Mucosa of rectum (tissue), 2 donors: ENCODE measurements around the gene ATP6V0D1.
A peak's percentile ranks its signal among the peaks of the same experiment; 100 is the strongest.

Source experiments
- H3K27ac ChIP-seq, 2 donors: one replicate each; pipeline ENCODE4 v1.7.0; 2013; ENCODE audit warnings: inconsistent platforms in 2 of 2, low read depth in 2 of 2, low read length in 2 of 2
- H3K27me3 ChIP-seq, 2 donors: one replicate each; pipeline ENCODE4 v1.7.0; 2013; ENCODE audit warnings: low read length in 2 of 2; ENCODE audit not compliant: control insufficient read depth in 2 of 2, insufficient read depth in 2 of 2
- H3K36me3 ChIP-seq, 2 donors: one replicate each; pipeline ENCODE4 v1.7.0; 2013; ENCODE audit warnings: low read length in 2 of 2; ENCODE audit not compliant: control insufficient read depth in 2 of 2, insufficient read depth in 2 of 2
- H3K4me1 ChIP-seq, 2 donors: one replicate each; pipeline ENCODE4 v1.7.0; 2013; ENCODE audit warnings: low read length in 2 of 2, mild to moderate bottlenecking in 1 of 2; ENCODE audit not compliant: control insufficient read depth in 2 of 2, insufficient read depth in 2 of 2
- H3K4me3 ChIP-seq, 2 donors: one replicate each; pipeline ENCODE4 v1.7.0; 2013; ENCODE audit warnings: low read length in 2 of 2
- H3K9ac ChIP-seq, 2 donors: one replicate each; pipeline ENCODE4 v1.7.0; 2013; ENCODE audit warnings: low read length in 2 of 2, low read depth in 1 of 2, mild to moderate bottlenecking in 1 of 2
- H3K9me3 ChIP-seq, 2 donors: one replicate each; pipeline ENCODE4 v1.7.0; 2013; ENCODE audit warnings: low read length in 2 of 2; ENCODE audit not compliant: control insufficient read depth in 2 of 2
- donor health status: healthy.
- donor health status: Normal muscosa, but diverticular disease.

The ATP6V0D1 gene

DNA sequence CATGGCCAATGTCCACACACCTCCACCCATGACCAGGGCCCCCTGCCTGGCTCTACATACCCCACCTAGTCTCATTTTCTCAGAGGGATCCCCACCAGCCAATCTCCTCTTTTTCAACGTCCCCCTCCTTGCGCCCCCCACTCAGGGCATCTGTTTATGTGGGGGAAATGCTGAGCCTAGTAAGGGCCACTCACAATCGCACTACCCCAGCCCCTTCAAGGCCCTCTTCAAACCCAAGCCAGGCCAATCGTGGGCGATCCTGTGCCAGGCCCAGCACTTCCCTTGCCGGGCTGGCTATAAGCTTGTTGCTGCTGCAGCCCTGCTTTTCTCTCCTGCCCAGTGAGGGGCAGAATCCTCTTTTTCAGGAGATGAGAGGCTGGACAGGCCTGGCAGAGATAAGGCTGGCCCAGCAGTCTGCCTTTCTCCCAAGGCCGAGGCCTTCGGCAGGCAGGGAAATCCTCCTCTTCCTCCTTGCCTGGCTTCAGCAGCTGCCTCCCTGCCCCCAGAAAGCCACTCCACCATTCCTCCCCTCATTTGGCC, 33.9 kb downstream of the ATP6V0D1 start:
- peaks cover 94 to 98% of the 10 kb centered on the region in 2 donors for H3K4me1 ChIP-seq

DNA sequence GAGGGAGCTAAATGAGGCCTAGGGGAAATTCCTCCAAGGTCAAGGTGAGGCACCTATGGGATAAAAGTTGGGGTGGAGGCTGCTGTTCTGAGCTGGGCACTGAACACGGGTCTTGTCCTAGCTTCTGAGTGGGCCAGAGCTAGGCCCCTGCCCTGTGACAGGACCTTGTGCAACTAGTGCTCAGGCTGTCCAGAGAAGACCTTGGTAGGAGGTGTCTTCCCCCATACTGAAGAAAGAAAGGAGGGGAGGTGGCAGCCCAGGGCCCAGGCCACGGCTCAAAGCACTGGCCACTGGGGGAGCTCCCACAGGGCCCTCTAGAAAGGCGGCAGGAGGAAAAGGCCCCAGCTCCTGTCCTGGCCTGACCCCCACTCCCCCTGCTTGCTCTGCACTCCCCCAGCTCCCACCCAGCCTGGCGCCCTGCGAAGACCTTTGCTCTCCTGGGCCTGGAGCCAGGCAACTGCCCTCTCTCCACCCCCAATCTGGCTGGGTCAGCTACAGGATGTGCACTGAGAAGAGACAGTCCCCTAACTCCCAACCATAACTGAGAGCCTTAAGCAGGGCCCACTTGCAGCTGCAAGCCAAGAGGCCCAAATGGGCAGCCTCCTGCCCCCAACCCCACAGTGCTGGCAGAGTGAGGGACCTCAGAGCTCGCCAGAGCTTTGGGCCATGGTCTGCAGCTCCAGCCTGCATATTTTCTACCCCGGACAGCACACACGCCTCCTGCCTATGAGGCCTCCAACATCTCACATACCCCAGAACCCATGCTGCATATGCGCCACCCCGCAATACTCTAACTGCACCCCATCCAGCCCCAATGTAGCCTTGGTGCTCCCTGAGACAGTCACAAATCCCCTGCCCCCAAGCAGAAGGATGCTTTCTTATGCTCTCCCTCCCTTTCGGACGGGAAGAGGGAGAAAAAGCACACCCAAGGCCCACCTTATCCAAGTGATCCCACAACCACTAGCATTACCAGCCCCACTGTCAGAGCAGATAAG, 34.7 kb downstream of the ATP6V0D1 start:
- Histone ChIP-seq H3K4me1 (peaks cover 94 to 96% of the 10 kb centered on the region in 2 donors), H3K27me3 (no peaks in the 10 kb centered on the region), H3K36me3 (peaks cover 43 to 51% of the 10 kb centered on the region in 2 donors), H3K9me3 (no peaks in the 10 kb centered on the region), H3K4me3 (peak overlapping the region in 1 of 2 donors; percentile 13), H3K27ac (peak overlapping the region; percentile 93 to 94), H3K9ac (peak overlapping the region; percentile 44 to 70)

More for the DNA sequence above, 33.9 kb downstream of the ATP6V0D1 start:
- Histone ChIP-seq H3K27me3 (no peaks in the 10 kb centered on the region), H3K9ac (peak overlapping the region; percentile 32 to 70), H3K36me3 (peaks cover 52 to 55% of the 10 kb centered on the region in 2 donors), H3K4me3 (no peak overlapping the region), H3K9me3 (no peaks in the 10 kb centered on the region), H3K27ac (peak overlapping the region; percentile 93 to 94)

DNA sequence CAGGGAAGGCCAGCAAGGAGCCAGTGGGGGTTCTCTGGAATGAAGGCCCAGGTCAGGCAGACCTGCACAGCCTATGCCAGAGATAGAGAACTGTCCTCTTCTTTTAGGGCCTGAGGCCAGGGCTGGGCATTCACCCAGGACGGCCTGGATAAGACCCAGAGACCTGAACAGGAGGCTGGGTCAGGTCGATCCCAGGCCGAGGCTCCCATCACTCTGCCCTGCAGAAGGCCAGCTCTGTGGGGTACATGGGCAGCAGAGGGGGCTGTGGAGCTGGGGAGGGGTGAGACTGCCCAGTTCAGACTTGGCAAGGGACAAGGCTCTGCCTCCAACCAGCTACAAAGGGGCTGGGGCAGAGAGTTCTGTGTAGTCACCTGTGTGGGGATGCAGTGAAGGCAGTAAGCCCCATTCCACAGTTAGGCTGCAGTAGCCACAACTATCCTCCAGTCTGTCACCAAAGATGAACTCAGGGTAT, 35.5 kb downstream of the ATP6V0D1 start:
- peaks cover 37 to 46% of the 10 kb centered on the region in 2 donors for H3K36me3 ChIP-seq
- no peaks in the 10 kb centered on the region for H3K9me3 ChIP-seq
- H3K4me3 ChIP-seq, result no peak overlapping the region
- H3K9ac ChIP-seq, result peak overlapping the region; percentile 44 to 70
- peaks cover 94 to 96% of the 10 kb centered on the region in 2 donors for H3K4me1 ChIP-seq
- H3K27me3 ChIP-seq, result no peaks in the 10 kb centered on the region
- H3K27ac ChIP-seq, result peak overlapping the region; percentile 93 to 94

DNA sequence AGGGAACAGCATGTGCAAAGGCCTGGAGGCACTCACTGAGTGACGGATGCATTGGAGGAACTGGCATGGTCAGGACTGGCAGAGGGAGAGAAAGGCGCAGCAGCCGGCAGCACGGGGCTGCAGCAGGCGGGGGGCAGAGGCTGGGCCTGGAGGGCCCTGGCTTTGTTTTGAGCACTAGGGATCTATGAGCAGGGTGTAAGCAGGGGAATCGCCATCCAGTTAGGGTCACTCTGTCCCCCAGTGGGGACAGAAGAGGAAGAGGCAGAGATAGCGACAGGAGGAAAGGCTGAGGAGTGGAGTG, 35.9 kb downstream of the ATP6V0D1 start:
- peak overlapping the region; percentile 93 to 94 for H3K27ac ChIP-seq
- H3K27me3 ChIP-seq, result no peaks in the 10 kb centered on the region
- H3K9me3 ChIP-seq, result no peaks in the 10 kb centered on the region
- H3K9ac ChIP-seq, result peak overlapping the region; percentile 36 to 70
- no peak overlapping the region for H3K4me3 ChIP-seq
- peaks cover 36 to 48% of the 10 kb centered on the region in 2 donors for H3K36me3 ChIP-seq
- H3K4me1 ChIP-seq, result peaks cover 94 to 96% of the 10 kb centered on the region in 2 donors

GRCh38 chr16:67444259-67445125, 36.5 kb downstream of the ATP6V0D1 start:
- no peaks in the 10 kb centered on the region for H3K9me3 ChIP-seq
- H3K4me3 ChIP-seq, result no peak overlapping the region
- peaks cover 34 to 44% of the 10 kb centered on the region in 2 donors for H3K36me3 ChIP-seq
- peak overlapping the region; percentile 94 to 97 for H3K27ac ChIP-seq
- no peaks in the 10 kb centered on the region for H3K27me3 ChIP-seq
- peak overlapping the region; percentile 36 to 70 for H3K9ac ChIP-seq
- peaks cover 88 to 93% of the 10 kb centered on the region in 2 donors for H3K4me1 ChIP-seq

GRCh38 chr16:67443265-67443664, 37.7 kb downstream of the ATP6V0D1 start:
- no peaks in the 10 kb centered on the region for H3K27me3 ChIP-seq
- H3K36me3 ChIP-seq, result peaks cover 42 to 54% of the 10 kb centered on the region in 2 donors
- H3K4me1 ChIP-seq, result peaks cover 77 to 80% of the 10 kb centered on the region in 2 donors
- no peak overlapping the region for H3K4me3 ChIP-seq
- peak overlapping the region in 1 of 2 donors; percentile 70 for H3K9ac ChIP-seq
- peak overlapping the region; percentile 94 to 97 for H3K27ac ChIP-seq
- H3K9me3 ChIP-seq, result no peaks in the 10 kb centered on the region

DNA sequence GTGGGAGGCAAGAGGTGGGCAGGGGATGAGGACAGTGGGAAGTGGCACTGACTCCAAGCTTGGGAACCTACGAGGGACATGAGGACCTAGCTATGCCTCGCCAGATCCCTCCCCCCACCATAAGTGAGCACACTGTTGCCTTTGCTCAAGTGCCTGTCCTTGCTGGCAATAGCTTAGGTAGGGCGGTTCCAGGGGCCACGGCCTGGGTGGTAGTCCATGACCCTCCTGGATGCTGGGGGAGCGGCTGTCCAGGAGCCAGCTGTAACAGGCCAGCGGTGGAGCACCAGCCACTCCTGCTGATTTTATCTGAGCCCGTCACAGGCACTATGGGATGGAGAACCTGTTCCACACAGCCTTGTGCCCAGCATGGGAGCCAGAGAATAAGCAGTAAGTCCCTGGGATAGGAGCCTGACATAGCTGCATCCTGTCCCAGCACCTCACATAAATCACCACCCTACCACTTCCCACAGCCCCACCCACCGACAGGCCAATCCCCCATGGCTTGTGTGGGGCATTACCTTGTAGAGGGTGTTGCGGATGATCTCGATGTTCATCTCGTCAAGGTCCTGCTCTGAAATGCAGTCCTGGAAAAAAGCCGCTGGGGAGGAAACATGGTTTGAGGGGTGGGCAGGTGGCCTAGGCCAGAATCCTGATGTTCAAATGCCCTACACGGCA, 38.2 kb downstream of the ATP6V0D1 start:
- no peak overlapping the region for H3K4me3 ChIP-seq
- peak overlapping the region; percentile 54 to 85 for H3K9ac ChIP-seq
- H3K36me3 ChIP-seq, result peaks cover 48 to 55% of the 10 kb centered on the region in 2 donors
- H3K27ac ChIP-seq, result peak overlapping the region; percentile 94 to 97
- H3K9me3 ChIP-seq, result no peaks in the 10 kb centered on the region
- H3K4me1 ChIP-seq, result peaks cover 73 to 75% of the 10 kb centered on the region in 2 donors
- no peaks in the 10 kb centered on the region for H3K27me3 ChIP-seq

- Histone ChIP-seq H3K4me3 (no peak overlapping the region), H3K36me3 (peaks cover 52 to 59% of the 10 kb centered on the region in 2 donors), H3K9ac (peak overlapping the region; percentile 54 to 85), H3K9me3 (no peaks in the 10 kb centered on the region), H3K27me3 (no peaks in the 10 kb centered on the region), H3K4me1 (peaks cover 65 to 67% of the 10 kb centered on the region in 2 donors), H3K27ac (peak overlapping the region; percentile 94 to 97)
Measured at GRCh38 chr16:67441907-67442306, 39.0 kb downstream of the ATP6V0D1 start.

GRCh38 chr16:67441271-67441753, 39.6 kb downstream of the ATP6V0D1 start:
- Histone ChIP-seq H3K4me3 (no peak overlapping the region), H3K4me1 (peaks cover 59 to 61% of the 10 kb centered on the region in 2 donors), H3K9ac (peak overlapping the region; percentile 70 to 86), H3K36me3 (peaks cover 57 to 65% of the 10 kb centered on the region in 2 donors), H3K9me3 (no peaks in the 10 kb centered on the region), H3K27ac (peak overlapping the region; percentile 94 to 97), H3K27me3 (no peaks in the 10 kb centered on the region)
